K562 (cell line): ENCODE results near the gene XIRP2. TPM values are rescaled to one million over a fixed set of nuclear protein-coding genes. Genes with fewer than 3 reads are reported as not detected.

ENCODE experiments used
- ATAC-seq: fragments of 200-7000 bp; cut with Tn5 transposase; 3 replicates; pipeline ENCODE4 v1.9.1; 2020; ENCODE audit warnings: moderate library complexity
- BruUV-seq: library from RNA; stranded (reverse); fragments of 400-500 nt; replicated peaks from 2 replicates; lab custom pipeline; 2021; lab: Mats Ljungman, UMichigan
- CTCF ChIA-PET: fragments of 300-600 bp; formaldehyde crosslinking; extraction: SDS; loops from one replicate; lab custom pipeline; 2021; ENCODE audit warnings: low intra/inter-chr PET ratio; lab: Yijun Ruan, JAX
- POLR2A ChIA-PET: fragments of 300-600, 350-650 bp; sonication (Branson Sonifier 250); formaldehyde crosslinking; extraction: SDS; loops from one replicate; lab custom pipeline; 2021; ENCODE audit warnings: antibody characterized with exemption, inconsistent platforms; lab: Yijun Ruan, JAX
- DNase-seq, 4 experiments: peaks; one replicate each; pipeline versions ENCODE4 v3.0.0 to v3.0.0-alpha.2; 2011 to 2018; ENCODE audit warnings: low spot score in 3 of 4, mixed read lengths in 3 of 4; ENCODE audit errors: extremely low read depth in 1 of 4
- FAIRE-seq: peaks from 2 replicates; lab custom pipeline; 2011; peaks lifted over from hg19 to GRCh38; lab: Jason Lieb, UNC
- H2AFZ ChIP-seq: 2 replicates; pipeline ENCODE4 v1.6.0; 2011; ENCODE audit warnings: low read depth, low read length, control low read depth, inconsistent platforms
- H3K27ac ChIP-seq: fragments of 200-600 bp; 3 replicates; pipeline ENCODE4 v1.8.0; 2011; ENCODE audit warnings: low read depth, mild to moderate bottlenecking, control low read depth, inconsistent platforms, low read length, moderate library complexity, mixed read lengths; ENCODE audit errors: extremely low read depth
- H3K27me3 ChIP-seq, 2 experiments: fragments of 300-600 bp in 1 of 2; 2 replicates in 1 of 2; 3 replicates in 1 of 2; pipeline versions ENCODE4 v1.6.0 to v1.8.0; 2011; ENCODE audit warnings: inconsistent platforms in 2 of 2, low read length in 2 of 2, mild to moderate bottlenecking in 1 of 2, mixed read lengths in 1 of 2, moderate library complexity in 1 of 2; ENCODE audit not compliant: control insufficient read depth in 2 of 2, insufficient read depth in 2 of 2
- H3K36me3 ChIP-seq: fragments of 300-600 bp; 3 replicates; pipeline ENCODE4 v1.8.0; 2011; ENCODE audit warnings: mild to moderate bottlenecking, low read length, inconsistent platforms; ENCODE audit not compliant: control insufficient read depth, insufficient read depth
- H3K4me1 ChIP-seq, 2 experiments: fragments of 200-600 bp in 1 of 2; replicated peaks in 1 of 2; 2 replicates in 1 of 2; 3 replicates in 1 of 2; pipeline versions ENCODE4 v1.5.1 to v1.8.0; 2011; ENCODE audit warnings: inconsistent platforms in 2 of 2, low read length in 2 of 2, mild to moderate bottlenecking in 1 of 2, mixed read lengths in 1 of 2, moderate library complexity in 1 of 2; ENCODE audit not compliant: control insufficient read depth in 2 of 2, insufficient read depth in 2 of 2
- H3K4me2 ChIP-seq: 2 replicates; pipeline ENCODE4 v1.6.1; 2011; ENCODE audit warnings: low read length, control low read depth, inconsistent platforms, mixed read lengths; ENCODE audit not compliant: insufficient read depth
- H3K4me3 ChIP-seq: fragments of 200-600 bp; sonication (generic), shearing (Covaris generic); 2 replicates; pipeline ENCODE4 v1.5.1; 2016; ENCODE audit warnings: control low read depth, inconsistent platforms
- H3K79me2 ChIP-seq: fragments of 200-600 bp; 3 replicates; pipeline ENCODE4 v1.8.0; 2011; ENCODE audit warnings: low read length, inconsistent platforms; ENCODE audit not compliant: control insufficient read depth, insufficient read depth
- H3K9ac ChIP-seq, 2 experiments: 2 replicates each; pipeline versions ENCODE4 v1.6.0 to v1.6.1; 2011; ENCODE audit warnings: low read depth in 2 of 2, low read length in 2 of 2, control low read depth in 1 of 2, inconsistent platforms in 1 of 2, mild to moderate bottlenecking in 1 of 2, mixed read lengths in 1 of 2; ENCODE audit not compliant: insufficient read depth in 1 of 2
- H3K9me1 ChIP-seq: one replicate; pipeline ENCODE4 v1.6.0; 2011; ENCODE audit warnings: inconsistent platforms, mild to moderate bottlenecking, low read length, moderate library complexity; ENCODE audit not compliant: control insufficient read depth, insufficient read depth
- H3K9me3 ChIP-seq: replicated peaks from 2 replicates; pipeline ENCODE4 v1.5.1; 2011; ENCODE audit warnings: low read depth, low read length, inconsistent platforms; ENCODE audit not compliant: control insufficient read depth, insufficient read depth
- H4K20me1 ChIP-seq: replicated peaks from 2 replicates; pipeline ENCODE4 v1.6.1; 2011; ENCODE audit warnings: low read length, inconsistent platforms, mixed read lengths; ENCODE audit not compliant: control insufficient read depth, insufficient read depth
- JUNB ChIP-seq: fragments of 450-650 bp; formaldehyde crosslinking; conservative IDR thresholded peaks from 2 replicates; pipeline ENCODE4 v1.4.0; 2020; ENCODE audit warnings: mild to moderate bottlenecking
- MTF1 ChIP-seq: fragments of 250-450 bp; sonication (Bioruptor Pico); IDR thresholded peaks from 2 replicates; pipeline ENCODE4 v1.9.0; 2021; ENCODE audit warnings: moderate library complexity, mild to moderate bottlenecking, inconsistent platforms, borderline replicate concordance
- MXI1 ChIP-seq: IDR thresholded peaks from 2 replicates; pipeline ENCODE4 v1.6.1; 2011; ENCODE audit warnings: low read depth, mild to moderate bottlenecking, improper control_type of control experiment, low read length
- NUFIP1 ChIP-seq: fragments of 450-650 bp; IDR thresholded peaks from 2 replicates; pipeline ENCODE4 v1.6.1; 2018; ENCODE audit not compliant: partially characterized antibody
- SMAD1 ChIP-seq: fragments of 150-350 bp; IDR thresholded peaks from 2 replicates; pipeline ENCODE4 v1.6.1; 2014; ENCODE audit warnings: low read length, low read depth; ENCODE audit not compliant: partially characterized antibody
- U2AF1 ChIP-seq: fragments of 200-400 bp; formaldehyde crosslinking; optimal IDR thresholded peaks from 2 replicates; pipeline ENCODE3; 2017; ENCODE audit warnings: mild to moderate bottlenecking, low read depth, low read length, moderate library complexity
- WHSC1 ChIP-seq: IDR thresholded peaks from one replicate; pipeline ENCODE4 v1.6.1; 2012; ENCODE audit warnings: low read length, control low read depth, inconsistent platforms
- ZC3H8 ChIP-seq: fragments of 450-650 bp; IDR thresholded peaks from 2 replicates; pipeline ENCODE4 v1.6.1; 2017
- WGBS: fragments of 100-300 bp; shearing (Covaris generic); methylation state at CpG from one replicate; pipeline ENCODE4 v1.1.6; 2016; ENCODE audit warnings: low coverage, mixed read lengths; ENCODE audit not compliant: insufficient coverage; ENCODE audit errors: missing lambda C conversion rate; 5-methylcytosine and 5-hydroxymethylcytosine counted together
- in situ Hi-C: fragments of 300-500 bp; cut with MboI; formaldehyde crosslinking; loops from 4 replicates; pipeline ENCODE4 v1.15.0; 2018; ENCODE audit warnings: inconsistent platforms, mixed read lengths
- intact Hi-C: fragments of 100-400 bp; cut with micrococcal nuclease; formaldehyde crosslinking; loops from 2 replicates; pipeline ENCODE4 v1.14.2; 2022
- polyA plus RNA-seq, 8 experiments: library from polyadenylated mRNA; depleted of rRNA in 4 of 8; stranded (reverse) in 5 of 8; unstranded in 3 of 8; fragments of >200 nt; fragmentation: Nextera tagmentation in 2 of 8; fragmentation: Illumina TruSeq in 1 of 8; extraction: Ambion mirVana in 2 of 8; extraction: Trizol in 1 of 8; gene quantifications; 2 replicates each; pipeline versions ENCODE4 v1.2.1 to v1.2.3, GENCODE V29; 2011 to 2014; ENCODE audit warnings: inconsistent platforms in 1 of 8, missing spikeins in 1 of 8
- total RNA-seq, 7 experiments: library from RNA; depleted of rRNA in 6 of 7; stranded (reverse); fragments of >200 nt in 6 of 7; fragmentation: Illumina TruSeq in 2 of 7; extraction: Trizol in 2 of 7; gene quantifications; 2 replicates each; pipeline versions ENCODE4 v1.2.1 to v1.2.3, GENCODE V29; 2011 to 2021; ENCODE audit warnings: low replicate concordance in 1 of 7
- TF ChIP-seq, protein P1 (sequence below): fragments of 250-450 bp; sonication (Bioruptor Pico); IDR thresholded peaks from 2 replicates; pipeline ENCODE4 v1.5.0; 2020; ENCODE audit warnings: mild to moderate bottlenecking

XIRP2 gene
- total and polyA plus RNA-seq, 9 of the 15 experiments (the other 6 are each of a cell fraction or from before 2014, with no cell fraction given), result 0.04 to 0.10 (median 0.04) TPM; not detected in 2

DNA sequence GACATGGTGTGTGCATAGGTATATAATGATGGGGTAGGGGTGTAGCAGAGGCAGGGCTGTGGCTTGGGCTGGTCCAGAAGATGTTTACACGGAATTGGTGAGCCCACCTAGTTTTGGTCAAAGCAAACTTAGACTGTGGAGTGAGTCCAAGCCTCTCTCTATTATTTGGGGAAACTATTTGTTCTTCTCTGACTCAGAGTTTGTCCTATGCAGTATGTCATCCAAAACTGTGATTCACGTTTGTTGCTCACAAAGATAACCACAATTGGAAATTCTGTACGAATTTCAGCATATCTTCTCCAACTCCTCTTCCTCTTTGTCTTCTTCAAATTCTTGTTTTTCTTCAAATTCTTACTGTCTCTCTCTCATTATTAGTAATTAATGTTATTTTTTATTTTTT lies 292.9 kb downstream of the XIRP2 start:
- Histone ChIP-seq H3K4me3 (no peak overlapping the region), H3K9me3 (no peaks in the 10 kb centered on the region), H3K36me3 (no peaks in the 10 kb centered on the region), H3K27ac (no peak overlapping the region), H4K20me1 (no peaks in the 10 kb centered on the region), H3K4me2 (no peak overlapping the region), H3K9me1 (no peaks in the 10 kb centered on the region)
- no TSS peak for BruUV-seq
- WGBS, result 0% methylated on average over 3 of the region's 3 CpGs
- ChIA-PET POLR2A (interaction anchor here (0.6 kb wide), 1 partner anchor 418 kb away, joined by 3 read pairs; no protein-coding TSS in a partner anchor), CTCF (no interaction called here)
- intact Hi-C loops (no loop called here), in situ Hi-C loops (no loop called here)
- DNase-seq, result no peak
- TF ChIP-seq, protein P1, sequence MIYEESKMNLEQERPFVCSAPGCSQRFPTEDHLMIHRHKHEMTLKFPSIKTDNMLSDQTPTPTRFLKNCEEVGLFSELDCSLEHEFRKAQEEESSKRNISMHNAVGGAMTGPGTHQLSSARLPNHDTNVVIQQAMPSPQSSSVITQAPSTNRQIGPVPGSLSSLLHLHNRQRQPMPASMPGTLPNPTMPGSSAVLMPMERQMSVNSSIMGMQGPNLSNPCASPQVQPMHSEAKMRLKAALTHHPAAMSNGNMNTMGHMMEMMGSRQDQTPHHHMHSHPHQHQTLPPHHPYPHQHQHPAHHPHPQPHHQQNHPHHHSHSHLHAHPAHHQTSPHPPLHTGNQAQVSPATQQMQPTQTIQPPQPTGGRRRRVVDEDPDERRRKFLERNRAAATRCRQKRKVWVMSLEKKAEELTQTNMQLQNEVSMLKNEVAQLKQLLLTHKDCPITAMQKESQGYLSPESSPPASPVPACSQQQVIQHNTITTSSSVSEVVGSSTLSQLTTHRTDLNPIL (CRISPR knock-in tag), result no peak
- TF ChIP-seq ZC3H8 (no peak), MTF1 (CRISPR knock-in tag) (no peak), SMAD1 (no peak), NUFIP1 (no peak), MXI1 (no peak), U2AF1 (no peak), WHSC1 (no peak), JUNB (no peak)
- TF ChIP-seq, all 486 proteins: peak for 0
- ATAC-seq, result no peak
- no peak for FAIRE-seq
- Histone ChIP-seq H2AFZ (no peak overlapping the region), H3K79me2 (no peaks in the 10 kb centered on the region), H3K4me1 (no peaks in the 10 kb centered on the region), H3K9ac (no peak overlapping the region), H3K27me3 (no peaks in the 10 kb centered on the region)
